HL-60 (cell line): ENCODE results near the gene TMOD1.

Experiments used
- DNase-seq, 2 experiments: peaks; one replicate each; pipeline ENCODE4 v3.0.0-alpha.2; 2010 to 2020; ENCODE audit warnings: low read depth in 1 of 2, low spot score in 1 of 2
- H3K27ac ChIP-seq: fragments of 250-450 bp; sonication (Bioruptor Pico); replicated peaks from 2 replicates; pipeline ENCODE4 v1.5.1; 2020; ENCODE audit warnings: mild to moderate bottlenecking, moderate library complexity
- H3K27me3 ChIP-seq: fragments of 250-450 bp; sonication (Bioruptor Pico); 2 replicates; pipeline ENCODE4 v1.5.1; 2021; ENCODE audit warnings: mild to moderate bottlenecking, moderate library complexity; ENCODE audit not compliant: insufficient read depth, poor library complexity, severe bottlenecking
- H3K4me3 ChIP-seq: replicated peaks from 2 replicates; pipeline ENCODE4 v1.5.1; 2011; ENCODE audit warnings: mild to moderate bottlenecking, control low read depth, low read length; ENCODE audit not compliant: insufficient read depth
- GABPA ChIP-seq: IDR thresholded peaks from 2 replicates; pipeline ENCODE4 v1.6.1; 2012; ENCODE audit warnings: low read depth
- POLR2AphosphoS5 ChIP-seq: IDR thresholded peaks from 2 replicates; pipeline ENCODE4 v1.6.1; 2012; ENCODE audit warnings: low read depth
- SPI1 ChIP-seq: IDR thresholded peaks from 2 replicates; pipeline ENCODE4 v1.6.1; 2012; ENCODE audit warnings: low read depth, mild to moderate bottlenecking, borderline replicate concordance
- TF ChIP-seq, protein P1 (sequence below): IDR thresholded peaks from 2 replicates; pipeline ENCODE4 v1.6.1; 2012; ENCODE audit warnings: low read depth; ENCODE audit not compliant: insufficient replicate concordance
- TF ChIP-seq, protein P2 (sequence below): IDR thresholded peaks from one replicate; pipeline ENCODE4 v1.5.1; 2011; ENCODE audit warnings: low read length, control low read depth, inconsistent platforms; ENCODE audit not compliant: insufficient read depth

The TMOD1 gene

DNA sequence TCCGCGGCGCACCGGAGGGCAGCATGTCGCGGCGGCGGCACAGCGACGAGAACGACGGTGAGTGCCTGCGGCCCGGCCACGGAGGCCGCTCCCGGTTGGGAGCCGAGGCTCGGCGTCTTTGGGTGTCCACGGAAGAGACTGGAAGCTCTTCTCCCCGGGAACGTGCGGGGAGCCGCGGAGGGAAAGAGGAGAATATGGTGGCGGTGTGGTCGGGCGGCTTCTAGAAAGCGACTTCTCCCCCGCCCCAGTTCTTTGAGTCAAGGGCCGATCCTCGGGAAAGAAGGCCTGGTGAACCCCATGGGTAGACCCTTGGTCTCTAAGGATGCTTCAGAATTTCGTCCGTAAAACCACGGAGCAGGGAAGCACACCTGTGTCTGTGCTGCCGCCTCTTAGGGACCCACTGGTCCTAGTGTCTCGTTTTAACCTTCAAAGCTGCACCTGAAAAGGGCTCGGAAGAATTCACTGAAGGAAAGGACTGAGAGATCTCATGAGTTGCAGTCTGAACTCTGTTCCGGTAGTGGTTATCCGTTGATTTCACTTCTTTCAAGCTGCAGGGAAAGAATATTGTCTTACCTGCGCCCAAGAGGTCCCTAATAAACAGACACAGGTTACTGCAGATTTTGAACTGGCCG lies 132.5 kb downstream of the TMOD1 start:
- no peak for TF ChIP-seq SPI1
- no peak; the same call in 1 of the 2 replicates for TF ChIP-seq POLR2AphosphoS5
- TF ChIP-seq GABPA: no peak
- TF ChIP-seq, protein P1, sequence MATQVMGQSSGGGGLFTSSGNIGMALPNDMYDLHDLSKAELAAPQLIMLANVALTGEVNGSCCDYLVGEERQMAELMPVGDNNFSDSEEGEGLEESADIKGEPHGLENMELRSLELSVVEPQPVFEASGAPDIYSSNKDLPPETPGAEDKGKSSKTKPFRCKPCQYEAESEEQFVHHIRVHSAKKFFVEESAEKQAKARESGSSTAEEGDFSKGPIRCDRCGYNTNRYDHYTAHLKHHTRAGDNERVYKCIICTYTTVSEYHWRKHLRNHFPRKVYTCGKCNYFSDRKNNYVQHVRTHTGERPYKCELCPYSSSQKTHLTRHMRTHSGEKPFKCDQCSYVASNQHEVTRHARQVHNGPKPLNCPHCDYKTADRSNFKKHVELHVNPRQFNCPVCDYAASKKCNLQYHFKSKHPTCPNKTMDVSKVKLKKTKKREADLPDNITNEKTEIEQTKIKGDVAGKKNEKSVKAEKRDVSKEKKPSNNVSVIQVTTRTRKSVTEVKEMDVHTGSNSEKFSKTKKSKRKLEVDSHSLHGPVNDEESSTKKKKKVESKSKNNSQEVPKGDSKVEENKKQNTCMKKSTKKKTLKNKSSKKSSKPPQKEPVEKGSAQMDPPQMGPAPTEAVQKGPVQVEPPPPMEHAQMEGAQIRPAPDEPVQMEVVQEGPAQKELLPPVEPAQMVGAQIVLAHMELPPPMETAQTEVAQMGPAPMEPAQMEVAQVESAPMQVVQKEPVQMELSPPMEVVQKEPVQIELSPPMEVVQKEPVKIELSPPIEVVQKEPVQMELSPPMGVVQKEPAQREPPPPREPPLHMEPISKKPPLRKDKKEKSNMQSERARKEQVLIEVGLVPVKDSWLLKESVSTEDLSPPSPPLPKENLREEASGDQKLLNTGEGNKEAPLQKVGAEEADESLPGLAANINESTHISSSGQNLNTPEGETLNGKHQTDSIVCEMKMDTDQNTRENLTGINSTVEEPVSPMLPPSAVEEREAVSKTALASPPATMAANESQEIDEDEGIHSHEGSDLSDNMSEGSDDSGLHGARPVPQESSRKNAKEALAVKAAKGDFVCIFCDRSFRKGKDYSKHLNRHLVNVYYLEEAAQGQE: no peak
- TF ChIP-seq, protein P2, sequence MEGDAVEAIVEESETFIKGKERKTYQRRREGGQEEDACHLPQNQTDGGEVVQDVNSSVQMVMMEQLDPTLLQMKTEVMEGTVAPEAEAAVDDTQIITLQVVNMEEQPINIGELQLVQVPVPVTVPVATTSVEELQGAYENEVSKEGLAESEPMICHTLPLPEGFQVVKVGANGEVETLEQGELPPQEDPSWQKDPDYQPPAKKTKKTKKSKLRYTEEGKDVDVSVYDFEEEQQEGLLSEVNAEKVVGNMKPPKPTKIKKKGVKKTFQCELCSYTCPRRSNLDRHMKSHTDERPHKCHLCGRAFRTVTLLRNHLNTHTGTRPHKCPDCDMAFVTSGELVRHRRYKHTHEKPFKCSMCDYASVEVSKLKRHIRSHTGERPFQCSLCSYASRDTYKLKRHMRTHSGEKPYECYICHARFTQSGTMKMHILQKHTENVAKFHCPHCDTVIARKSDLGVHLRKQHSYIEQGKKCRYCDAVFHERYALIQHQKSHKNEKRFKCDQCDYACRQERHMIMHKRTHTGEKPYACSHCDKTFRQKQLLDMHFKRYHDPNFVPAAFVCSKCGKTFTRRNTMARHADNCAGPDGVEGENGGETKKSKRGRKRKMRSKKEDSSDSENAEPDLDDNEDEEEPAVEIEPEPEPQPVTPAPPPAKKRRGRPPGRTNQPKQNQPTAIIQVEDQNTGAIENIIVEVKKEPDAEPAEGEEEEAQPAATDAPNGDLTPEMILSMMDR: no peak
- Histone ChIP-seq H3K27me3 (no peaks in the 10 kb centered on the region), H3K4me3 (peak overlapping the region; percentile 90), H3K27ac (peak overlapping the region; percentile 93)
- DNase-seq: no peak

DNA sequence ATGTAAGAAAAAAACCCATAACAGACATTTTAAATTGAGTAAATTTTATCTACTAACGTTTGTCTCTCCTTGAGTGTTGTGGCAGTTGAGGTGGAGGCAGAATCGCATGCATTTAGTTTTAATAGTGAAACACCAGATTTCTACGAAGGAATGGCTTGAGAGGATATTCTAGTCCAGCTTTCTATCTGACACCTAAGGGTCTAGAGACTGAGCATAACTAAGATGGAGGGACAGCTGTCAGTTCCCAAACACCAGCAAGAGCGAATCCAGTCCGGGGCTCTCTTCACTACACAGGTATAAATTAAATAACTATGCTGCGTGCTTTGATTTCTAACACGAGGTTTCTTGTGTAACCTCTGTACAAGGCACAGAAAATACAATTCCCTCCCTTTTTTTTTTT lies 133.6 kb downstream of the TMOD1 start:
- TF ChIP-seq, protein P2: no peak
- no peak for TF ChIP-seq SPI1
- Histone ChIP-seq H3K4me3 (peak overlapping the region; percentile 90), H3K27me3 (no peaks in the 10 kb centered on the region), H3K27ac (no peak overlapping the region; the same call in 1 of the 2 replicates)
- DNase-seq: no peak

DNA sequence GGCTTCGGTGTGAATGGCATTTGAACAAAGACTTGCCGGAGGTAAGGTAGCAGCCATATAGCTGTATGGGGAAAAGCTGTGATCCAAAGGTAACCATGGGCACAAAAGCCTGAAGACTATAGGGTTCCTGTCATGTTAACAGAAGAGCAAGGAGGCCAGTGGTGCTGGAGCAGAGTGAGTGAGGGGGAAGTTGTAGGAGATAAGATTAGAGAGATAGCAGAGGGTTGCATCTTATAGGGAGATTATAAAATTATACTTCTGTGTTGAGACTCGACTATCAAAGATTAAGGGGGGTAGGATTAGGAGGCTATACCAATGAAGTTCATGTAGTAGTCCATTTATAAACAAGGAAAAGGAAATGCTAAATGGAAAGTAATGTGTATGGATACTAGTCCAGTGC lies 135.4 kb downstream of the TMOD1 start:
- DNase-seq: peak in 1 of 2 experiments; percentile 30
- no peak for TF ChIP-seq GABPA
- no peak for TF ChIP-seq POLR2AphosphoS5
- TF ChIP-seq, protein P2: no peak
- no peak for TF ChIP-seq SPI1
- TF ChIP-seq, protein P1: no peak
- Histone ChIP-seq H3K4me3 (peak overlapping the region; percentile 17; the same call in 1 of the 2 replicates), H3K27ac (no peak overlapping the region), H3K27me3 (no peaks in the 10 kb centered on the region)

DNA sequence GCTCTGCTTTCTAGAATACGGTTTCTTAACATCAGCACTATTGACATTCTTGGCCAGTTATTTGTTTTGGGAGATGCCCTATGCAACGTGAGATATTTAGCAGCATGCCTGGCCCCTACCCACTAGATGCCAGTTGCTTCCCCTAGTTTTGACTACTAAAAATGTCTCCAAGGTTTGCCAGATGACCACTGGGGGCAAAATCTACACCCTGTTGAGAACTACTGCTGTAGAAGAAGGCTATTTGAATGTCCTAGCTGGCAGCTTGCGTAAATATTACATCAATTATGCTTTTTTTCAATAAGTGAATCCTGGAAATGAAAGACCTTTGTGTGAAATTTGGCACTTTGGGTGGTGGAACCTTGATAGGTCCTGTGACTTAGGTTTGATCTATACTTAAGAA lies 137.2 kb downstream of the TMOD1 start:
- TF ChIP-seq SPI1 (no peak), GABPA (no peak), POLR2AphosphoS5 (no peak)
- TF ChIP-seq, protein P2: no peak
- TF ChIP-seq, protein P1: no peak
- peak in 1 of 2 experiments; percentile 14 for DNase-seq
- Histone ChIP-seq H3K4me3 (no peak overlapping the region), H3K27ac (no peak overlapping the region), H3K27me3 (no peaks in the 10 kb centered on the region)
